HUDEP-2 (cell line): ENCODE results near the gene RNF223.
A peak's percentile ranks its signal among the peaks of the same experiment; 100 is the strongest.

Experiments
- DNase-seq, 76 experiments: peaks; one replicate each; lab custom pipeline; 2025; ENCODE audit not compliant: unreplicated experiment in 76 of 76; lab: John Stamatoyannopoulos, UW

The RNF223 gene

DNA sequence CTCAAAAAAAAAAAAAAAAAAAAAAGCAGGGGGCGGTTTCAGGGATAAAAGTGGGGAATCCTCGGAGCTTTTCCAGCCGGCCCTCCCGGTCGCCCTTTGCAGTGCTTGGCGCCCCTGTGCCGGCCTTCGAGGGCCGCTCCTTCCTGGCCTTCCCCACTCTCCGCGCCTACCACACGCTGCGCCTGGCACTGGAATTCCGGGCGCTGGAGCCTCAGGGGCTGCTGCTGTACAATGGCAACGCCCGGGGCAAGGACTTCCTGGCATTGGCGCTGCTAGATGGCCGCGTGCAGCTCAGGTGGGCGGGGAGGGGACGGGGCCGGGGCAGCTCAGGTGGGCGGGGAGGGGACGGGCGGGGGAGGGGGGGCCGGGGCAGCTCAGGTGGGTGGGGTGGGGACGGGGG is 25.3 kb downstream of the RNF223 start:
- DNase-seq: no peak

DNA sequence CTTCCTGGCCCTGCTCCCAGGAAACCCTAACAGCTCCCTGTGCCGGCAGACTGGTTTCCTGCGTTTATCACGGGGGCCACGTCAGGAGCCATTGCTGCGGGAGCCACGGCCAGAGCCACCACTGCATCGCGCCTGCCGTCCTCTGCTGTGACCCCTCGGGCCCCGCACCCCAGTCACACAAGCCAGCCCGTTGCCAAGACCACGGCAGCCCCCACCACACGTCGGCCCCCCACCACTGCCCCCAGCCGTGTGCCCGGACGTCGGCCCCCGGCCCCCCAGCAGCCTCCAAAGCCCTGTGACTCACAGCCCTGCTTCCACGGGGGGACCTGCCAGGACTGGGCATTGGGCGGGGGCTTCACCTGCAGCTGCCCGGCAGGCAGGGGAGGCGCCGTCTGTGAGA is 26.1 kb downstream of the RNF223 start:
- no peak for DNase-seq

DNA sequence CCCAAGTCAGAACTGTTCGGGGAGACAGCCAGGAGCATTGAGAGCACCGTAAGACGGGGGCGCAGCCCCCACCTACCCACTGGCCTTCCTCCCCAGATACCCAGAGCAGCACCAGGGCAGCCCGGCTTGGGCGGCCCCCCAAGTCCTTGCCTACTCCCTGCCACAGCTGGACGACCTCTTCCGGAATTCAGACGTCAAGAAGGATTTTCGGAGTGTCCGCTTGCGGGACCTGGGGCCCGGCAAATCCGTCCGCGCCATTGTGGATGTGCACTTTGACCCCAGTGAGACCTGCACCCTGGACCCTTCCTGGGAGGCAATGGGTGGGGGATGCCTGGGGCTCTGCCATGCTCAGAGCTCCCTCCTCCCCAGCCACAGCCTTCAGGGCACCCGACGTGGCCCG is 26.7 kb downstream of the RNF223 start:
- no peak for DNase-seq

DNA sequence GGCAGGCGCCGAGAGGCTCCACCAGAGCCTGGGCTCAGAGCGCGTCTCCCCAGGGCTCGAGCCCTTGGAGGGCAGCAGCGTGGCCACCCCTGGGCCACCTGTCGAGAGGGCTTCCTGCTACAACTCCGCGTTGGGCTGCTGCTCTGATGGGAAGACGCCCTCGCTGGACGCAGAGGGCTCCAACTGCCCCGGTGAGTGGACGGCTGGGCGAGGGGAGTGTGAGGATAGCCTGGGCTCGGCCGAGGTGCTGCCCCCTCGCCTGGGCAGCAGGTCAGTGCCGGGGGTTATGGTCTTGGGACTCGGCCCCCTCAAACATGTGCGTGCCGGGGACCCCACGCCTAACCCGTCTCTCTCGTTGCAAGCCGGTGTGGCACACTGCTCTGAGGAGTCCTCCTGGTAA is 27.3 kb downstream of the RNF223 start:
- no peak for DNase-seq

DNA sequence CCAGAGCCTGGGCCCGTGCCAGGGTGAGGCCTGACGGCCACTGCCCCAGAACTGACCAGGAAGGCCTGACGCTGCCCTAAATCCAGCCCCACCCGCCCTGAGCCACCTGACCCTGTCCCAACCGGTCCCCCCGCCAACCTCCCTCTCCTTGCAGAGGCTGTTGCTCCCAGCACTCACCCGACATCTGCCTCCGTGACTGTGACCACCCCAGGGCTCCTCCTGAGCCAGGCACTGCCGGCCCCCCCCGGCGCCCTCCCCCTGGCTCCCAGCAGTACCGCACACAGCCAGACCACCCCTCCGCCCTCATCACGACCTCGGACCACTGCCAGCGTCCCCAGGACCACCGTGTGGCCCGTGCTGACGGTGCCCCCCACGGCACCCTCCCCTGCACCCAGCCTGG is 27.9 kb downstream of the RNF223 start:
- DNase-seq: no peak

DNA sequence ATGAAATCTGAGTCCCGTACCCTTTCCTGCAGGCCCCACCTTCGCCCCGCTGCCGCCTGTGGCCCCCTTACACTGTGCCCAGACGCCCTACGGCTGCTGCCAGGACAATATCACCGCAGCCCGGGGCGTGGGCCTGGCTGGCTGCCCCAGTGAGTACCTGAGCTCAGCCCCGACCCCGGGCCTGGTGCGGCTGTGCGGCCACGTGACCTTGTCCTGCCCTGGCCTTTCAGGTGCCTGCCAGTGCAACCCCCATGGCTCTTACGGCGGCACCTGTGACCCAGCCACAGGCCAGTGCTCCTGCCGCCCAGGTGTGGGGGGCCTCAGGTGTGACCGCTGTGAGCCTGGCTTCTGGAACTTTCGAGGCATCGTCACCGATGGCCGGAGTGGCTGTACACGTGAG is 29.0 kb downstream of the RNF223 start:
- no peak for DNase-seq

DNA sequence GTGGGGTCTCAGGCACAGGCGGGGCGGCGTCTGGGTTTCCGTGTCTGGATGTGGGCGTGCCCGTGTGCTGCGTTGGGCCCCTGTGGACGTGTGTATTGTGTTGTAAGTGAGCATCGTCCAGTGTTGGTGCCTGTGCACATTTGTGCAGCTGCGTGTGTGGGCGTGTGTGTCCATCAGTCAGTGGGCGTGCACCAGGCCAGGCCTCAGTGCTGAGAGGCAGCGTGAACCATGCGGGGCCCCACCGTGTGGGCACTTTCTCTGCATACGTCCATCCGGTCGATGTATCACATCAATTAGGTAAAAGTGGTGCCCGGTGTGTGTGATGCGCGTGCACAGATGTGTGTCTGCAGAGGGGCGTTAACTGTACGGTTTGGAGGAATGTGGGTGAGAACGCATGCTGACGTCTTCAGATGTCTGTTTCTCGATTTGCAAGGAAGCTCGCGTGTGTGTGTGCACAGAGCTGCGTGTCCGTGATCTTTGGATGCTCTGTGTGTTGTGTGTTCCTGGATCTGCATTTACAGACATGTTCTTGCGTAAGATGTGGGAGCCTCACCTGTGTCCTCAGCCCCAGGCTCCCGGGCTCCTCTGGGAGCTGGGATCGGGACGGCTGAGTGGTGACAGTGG is 29.5 kb downstream of the RNF223 start:
- DNase-seq: no peak

DNA sequence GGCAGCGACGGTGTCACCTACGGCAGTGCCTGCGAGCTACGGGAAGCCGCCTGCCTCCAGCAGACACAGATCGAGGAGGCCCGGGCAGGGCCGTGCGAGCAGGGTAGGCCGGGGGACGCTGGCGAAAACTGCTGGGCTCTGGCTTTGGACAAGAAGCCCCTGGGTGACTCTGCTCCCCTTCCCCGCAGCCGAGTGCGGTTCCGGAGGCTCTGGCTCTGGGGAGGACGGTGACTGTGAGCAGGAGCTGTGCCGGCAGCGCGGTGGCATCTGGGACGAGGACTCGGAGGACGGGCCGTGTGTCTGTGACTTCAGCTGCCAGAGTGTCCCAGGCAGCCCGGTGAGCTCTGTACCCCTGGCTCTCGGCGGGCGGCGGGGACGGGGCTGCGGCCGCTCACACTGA is 30.2 kb downstream of the RNF223 start:
- no peak for DNase-seq

DNA sequence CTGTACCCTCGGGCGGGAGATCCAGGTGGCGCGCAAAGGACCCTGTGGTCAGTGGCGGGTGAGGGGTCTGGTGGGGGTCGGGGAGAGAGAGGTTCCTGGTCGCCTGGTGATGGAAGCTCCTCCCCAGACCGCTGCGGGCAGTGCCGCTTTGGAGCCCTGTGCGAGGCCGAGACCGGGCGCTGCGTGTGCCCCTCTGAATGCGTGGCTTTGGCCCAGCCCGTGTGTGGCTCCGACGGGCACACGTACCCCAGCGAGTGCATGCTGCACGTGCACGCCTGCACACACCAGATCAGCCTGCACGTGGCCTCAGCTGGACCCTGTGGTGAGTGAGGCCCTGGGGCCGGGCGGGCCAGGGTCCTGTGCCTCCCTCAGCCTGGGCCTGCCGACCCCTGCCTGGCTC is 30.7 kb downstream of the RNF223 start:
- no peak for DNase-seq

DNA sequence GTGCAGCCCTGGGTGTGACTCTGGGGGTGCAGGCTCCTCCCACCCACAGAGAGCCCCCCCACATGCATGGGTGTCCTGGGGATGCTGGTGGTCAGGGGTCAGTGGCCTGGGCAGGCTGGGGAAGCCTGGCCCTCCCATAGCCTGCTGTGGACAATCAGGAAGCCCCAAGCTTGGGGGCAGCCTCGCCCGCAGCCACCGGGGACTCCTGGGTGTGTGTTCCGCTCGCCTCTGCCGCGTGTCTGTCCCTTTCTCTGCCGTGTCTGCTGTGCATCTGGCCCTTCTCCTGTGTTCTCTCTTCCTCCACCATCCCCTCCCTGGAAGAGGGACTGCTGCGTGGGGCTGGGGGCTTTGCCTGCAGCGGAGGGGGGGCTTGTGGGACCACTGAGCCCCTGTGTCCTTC is 31.3 kb downstream of the RNF223 start:
- DNase-seq: no peak

DNA sequence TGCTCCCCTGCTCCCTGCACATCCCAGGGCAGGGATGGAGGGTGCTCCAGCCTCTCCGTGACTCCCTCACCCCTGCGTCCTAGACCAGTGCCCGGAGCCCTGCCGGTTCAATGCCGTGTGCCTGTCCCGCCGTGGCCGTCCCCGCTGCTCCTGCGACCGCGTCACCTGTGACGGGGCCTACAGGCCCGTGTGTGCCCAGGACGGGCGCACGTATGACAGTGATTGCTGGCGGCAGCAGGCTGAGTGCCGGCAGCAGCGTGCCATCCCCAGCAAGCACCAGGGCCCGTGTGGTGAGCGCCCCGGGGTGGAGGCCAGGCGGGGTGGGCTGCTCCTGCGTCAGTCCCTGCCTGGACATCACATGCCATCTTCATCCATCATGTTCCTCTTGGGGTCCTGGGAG is 32.2 kb downstream of the RNF223 start:
- no peak for DNase-seq

DNA sequence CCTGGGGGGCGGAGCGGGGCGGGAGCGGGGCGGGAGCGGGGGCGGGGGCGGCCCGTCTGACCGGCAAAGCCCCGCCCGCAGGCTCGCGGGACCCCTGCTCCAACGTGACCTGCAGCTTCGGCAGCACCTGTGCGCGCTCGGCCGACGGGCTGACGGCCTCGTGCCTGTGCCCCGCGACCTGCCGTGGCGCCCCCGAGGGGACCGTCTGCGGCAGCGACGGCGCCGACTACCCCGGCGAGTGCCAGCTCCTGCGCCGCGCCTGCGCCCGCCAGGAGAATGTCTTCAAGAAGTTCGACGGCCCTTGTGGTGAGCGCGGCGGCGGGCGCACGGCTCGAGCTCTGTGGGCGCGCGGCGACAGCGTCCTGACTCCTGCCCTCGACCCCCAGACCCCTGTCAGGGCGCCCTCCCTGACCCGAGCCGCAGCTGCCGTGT is 33.0 kb downstream of the RNF223 start:
- no peak for DNase-seq

DNA sequence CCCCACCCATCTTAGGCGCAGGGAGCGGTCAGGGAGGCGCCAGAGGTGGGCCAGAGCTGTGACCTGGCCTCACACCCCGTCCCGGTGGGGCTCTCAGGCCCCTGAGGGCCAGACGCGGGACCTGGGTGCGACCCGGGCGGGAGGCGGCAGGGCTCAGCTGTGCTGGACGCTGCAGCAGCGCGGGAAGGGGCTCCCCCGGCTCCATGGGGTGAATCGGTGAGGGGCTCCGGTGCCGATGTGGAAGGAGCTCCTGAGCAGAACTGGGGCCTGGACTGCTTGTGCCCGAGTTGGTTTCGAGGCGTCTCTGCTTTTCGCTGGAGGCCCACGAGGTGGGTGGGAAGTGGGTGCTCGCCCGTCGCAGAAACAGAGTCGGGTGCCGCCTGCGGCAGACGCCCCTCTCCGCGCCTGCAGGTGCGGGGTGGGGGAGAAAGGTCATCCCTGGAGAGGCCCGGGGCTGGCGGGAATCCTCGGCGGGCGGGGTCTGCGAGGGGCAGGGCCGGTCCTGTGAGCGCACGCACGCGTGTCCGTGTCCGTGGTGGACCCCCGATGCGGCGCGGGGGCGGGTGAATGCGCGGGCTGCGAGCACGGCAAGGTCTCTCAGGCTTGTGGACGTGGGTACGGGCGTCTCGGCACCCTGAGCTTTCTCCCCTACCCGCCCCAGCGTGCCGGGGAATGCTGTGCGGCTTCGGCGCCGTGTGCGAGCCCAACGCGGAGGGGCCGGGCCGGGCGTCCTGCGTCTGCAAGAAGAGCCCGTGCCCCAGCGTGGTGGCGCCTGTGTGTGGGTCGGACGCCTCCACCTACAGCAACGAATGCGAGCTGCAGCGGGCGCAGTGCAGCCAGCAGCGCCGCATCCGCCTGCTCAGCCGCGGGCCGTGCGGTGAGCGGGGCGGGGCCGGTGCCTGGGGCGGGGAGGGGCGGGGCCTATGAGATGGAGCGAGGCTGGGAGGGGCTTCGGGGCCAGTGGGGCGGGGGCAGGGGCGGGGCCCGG is 33.8 kb downstream of the RNF223 start:
- DNase-seq: peak in 65 of 76 experiments; percentile 14 to 84 (median 60)

DNA sequence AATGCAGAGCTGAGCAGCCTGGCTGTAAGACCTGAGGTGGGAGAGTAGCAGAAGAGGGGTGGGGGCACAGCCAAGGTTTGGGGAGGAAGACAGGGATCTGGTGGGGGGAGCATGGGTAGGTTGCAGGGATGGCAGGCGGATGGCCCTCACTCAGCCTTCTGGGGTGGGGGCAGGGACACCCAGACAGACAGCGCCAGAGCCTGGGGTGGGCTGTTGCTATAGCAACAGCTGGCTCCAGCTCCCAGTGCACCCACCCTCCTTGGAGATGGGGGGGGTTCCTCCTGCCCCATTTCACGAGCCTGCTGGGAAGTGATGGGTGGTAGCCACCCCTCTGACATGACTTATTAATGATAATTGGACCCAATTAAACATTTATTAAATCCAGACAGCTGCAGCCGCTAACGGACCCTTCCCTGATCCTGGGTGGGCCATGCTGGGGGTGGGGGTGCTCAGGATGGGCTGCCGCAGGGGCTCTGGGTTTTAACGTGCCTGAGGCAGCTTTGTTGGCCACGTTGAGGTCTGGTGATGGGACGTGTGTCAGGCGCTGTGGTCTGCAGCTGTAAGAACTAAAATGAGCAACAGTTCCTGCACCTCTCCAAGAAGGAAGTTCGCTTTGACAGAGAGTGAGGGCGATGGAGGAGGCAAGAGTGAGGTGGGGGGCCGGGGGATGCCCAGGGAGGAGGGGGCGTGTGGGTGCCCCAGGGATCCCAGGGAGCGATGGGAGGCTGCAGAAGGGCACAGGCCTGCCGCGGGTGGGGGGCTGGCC is 34.8 kb downstream of the RNF223 start:
- DNase-seq: no peak

DNA sequence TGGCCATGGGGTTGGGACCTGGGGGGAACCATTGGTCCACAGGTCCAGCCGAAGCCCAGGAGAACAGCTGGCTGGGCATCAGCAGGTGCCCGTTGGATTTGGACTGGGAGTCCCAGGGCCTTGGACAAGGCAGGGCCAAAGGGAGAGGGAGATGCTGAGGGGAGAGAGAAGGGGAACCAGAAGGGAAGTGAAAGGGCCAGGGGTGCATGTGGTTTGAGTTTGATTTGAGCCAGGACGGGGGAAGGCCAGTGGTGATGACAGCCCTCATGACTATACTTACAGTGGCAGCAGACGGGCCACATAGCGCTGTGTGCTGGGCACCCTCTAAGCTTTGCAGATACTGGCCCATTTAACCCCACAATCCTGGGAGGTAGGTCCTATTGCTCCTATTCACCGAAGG is 35.4 kb downstream of the RNF223 start:
- DNase-seq: no peak

DNA sequence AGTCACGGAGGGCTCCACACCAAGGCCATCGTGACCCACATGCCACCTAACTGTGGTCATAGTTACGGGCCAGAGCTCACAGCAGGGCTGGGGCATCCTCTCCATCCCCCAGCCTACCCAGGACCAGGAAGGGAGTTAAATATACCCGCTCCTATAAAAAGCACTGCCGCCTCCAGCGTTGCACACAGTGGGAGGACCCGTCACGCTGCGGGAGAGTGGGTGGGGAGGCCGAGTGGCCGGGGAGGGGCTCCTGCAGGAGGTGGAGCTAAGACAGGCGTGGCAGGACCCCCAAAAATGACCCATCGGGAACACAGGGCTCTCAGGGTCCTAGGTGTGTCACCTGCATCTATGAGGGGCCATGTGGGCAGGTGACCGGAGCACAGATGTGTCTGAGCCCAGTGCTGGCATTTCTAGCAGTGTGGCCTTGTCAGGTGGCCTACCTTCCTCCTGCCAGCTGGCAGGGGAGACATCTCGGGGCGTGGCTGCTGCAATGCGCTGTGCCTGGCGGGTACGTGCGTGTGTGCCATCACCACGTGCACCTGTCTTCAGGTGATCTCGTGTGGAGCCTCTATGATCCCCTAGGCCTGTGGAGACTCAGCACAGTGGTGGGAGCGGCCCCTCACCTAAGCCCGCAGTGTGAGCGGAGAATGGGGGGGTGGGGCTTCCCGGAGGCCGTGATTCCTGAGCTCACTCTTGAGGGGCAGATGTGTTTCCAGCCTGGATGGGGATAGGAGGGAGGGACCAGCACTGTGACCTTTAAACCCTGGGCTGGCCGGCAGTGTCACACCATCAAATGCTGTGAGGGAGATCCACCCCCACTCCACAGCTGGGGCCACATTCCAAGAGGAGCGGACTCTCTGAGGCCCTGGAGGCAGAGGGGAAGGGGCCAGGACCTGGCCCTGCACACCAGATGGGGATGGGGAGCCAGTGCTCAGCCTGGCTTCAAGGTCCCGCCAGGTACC is 36.5 kb downstream of the RNF223 start:
- no peak for DNase-seq

DNA sequence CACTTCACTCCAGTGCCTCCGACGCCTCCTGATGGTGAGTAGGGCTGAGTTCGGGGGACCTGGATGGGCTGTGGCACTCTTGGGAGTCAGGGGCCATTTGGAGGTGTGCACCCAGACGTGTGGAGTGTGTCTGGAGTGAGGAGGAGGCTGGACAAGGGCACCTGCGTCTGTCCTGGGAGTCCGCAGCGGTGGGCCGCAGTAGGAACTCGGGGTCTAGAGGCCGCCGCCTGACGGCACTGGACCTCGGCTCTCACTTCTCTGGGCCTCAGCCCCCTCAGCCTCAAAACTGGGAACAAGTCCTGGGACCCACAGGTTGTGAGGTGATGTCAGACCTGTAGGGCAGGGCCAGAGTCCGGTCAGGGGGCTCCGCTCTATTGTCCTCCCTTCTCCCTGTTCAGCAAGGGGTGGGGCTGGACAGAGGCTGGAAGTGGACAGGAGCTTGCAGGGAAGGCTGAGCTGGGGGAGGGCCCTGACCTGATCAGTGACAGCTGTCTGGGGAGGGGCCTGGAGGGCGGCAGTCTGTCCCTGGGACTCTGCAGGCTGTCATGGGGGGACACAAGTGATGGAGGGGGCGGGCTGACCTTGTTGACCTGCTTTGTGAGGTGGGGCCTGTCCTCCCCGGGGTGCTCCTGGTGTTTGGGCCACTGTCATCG is 38.7 kb downstream of the RNF223 start:
- no peak for DNase-seq

DNA sequence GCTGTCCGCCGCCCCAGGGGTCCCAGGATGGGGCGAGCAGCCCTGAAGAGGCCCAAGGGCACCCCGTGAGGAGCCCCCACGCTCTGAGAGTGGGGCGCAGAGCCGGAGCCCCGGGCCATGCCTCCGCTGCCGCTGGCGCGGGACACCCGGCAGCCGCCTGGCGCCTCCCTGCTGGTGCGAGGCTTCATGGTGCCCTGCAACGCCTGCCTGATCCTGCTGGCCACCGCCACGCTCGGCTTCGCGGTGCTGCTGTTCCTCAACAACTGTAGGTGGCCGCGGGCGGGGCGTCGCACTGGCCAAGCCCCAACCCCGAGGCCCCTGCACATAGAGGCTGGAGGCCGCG is 39.7 kb downstream of the RNF223 start:
- DNase-seq: no peak

DNA sequence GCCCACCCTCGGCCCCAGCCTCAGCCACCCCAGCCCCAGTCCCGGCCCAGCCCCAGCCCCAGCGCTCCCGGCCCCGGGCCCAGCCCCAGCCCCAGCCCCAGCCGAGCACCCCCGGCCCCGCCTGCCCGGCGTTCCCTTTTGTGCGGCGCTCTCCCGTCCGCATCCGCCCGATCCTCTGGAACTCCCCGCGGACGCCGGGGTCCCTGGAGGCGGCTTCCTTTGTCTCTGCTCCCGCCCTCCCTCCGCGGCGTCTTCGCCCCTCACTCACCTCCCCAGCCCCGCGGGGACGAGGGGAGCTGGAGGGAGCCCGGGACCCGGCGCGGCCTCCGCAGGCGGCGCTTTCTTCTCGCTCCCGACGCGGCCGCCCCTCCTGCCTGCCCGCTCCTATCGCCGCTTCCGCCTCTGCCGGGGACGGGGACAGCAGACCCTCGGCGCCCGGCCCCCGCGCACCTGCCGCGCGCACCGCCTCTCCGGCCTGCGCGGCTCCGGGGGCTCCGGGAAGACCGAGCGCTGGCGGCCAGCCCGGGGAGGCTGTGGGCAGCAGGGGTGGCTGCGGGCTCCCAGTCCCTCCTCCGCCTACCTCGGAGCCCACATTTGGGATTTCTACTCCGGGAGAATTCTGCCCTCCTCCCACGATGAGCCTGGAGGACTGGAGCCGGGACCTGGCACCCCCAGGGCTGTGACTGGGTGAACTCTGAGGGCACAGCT is 40.2 kb downstream of the RNF223 start:
- DNase-seq: no peak
